GM12872 (cell line): ENCODE data around the gene NEIL3.

ENCODE experiments used
- CTCF ChIP-seq: IDR thresholded peaks from 3 replicates; pipeline ENCODE4 v1.5.1; 2011; ENCODE audit warnings: low read depth, mild to moderate bottlenecking, low read length, moderate library complexity; ENCODE audit not compliant: insufficient read depth

The NEIL3 gene

GRCh38 chr4:177288335-177288734 is 21.3 kb upstream of the NEIL3 start:
- no peak for TF ChIP-seq CTCF

GRCh38 chr4:177290780-177291179 is 18.9 kb upstream of the NEIL3 start:
- TF ChIP-seq CTCF, result no peak

- TF ChIP-seq CTCF, result no peak
Observed at GRCh38 chr4:177292171-177292570, 17.5 kb upstream of the NEIL3 start.

GRCh38 chr4:177293208-177294033 is 16.3 kb upstream of the NEIL3 start:
- no peak for TF ChIP-seq CTCF

- no peak for TF ChIP-seq CTCF
Observed at GRCh38 chr4:177297785-177298391, 11.8 kb upstream of the NEIL3 start.

GRCh38 chr4:177301126-177301639 is 8.5 kb upstream of the NEIL3 start:
- no peak for TF ChIP-seq CTCF

GRCh38 chr4:177302371-177303100 is 7.1 kb upstream of the NEIL3 start:
- TF ChIP-seq CTCF, result no peak
